K562 (cell line): Measurements from ENCODE around the gene OCIAD2. TPM values are rescaled to one million over a fixed set of nuclear protein-coding genes. Genes with fewer than 3 reads are reported as not detected.
A peak's percentile ranks its signal among the peaks of the same experiment; 100 is the strongest.

Source experiments
- ATAC-seq: fragments of 200-7000 bp; cut with Tn5 transposase; 3 replicates; pipeline ENCODE4 v1.9.1; 2020; ENCODE audit warnings: moderate library complexity
- BruUV-seq: library from RNA; stranded (reverse); fragments of 400-500 nt; replicated peaks from 2 replicates; lab custom pipeline; 2021; lab: Mats Ljungman, UMichigan
- CTCF ChIA-PET: fragments of 300-600 bp; formaldehyde crosslinking; extraction: SDS; loops from one replicate; lab custom pipeline; 2021; ENCODE audit warnings: low intra/inter-chr PET ratio; lab: Yijun Ruan, JAX
- POLR2A ChIA-PET: fragments of 300-600, 350-650 bp; sonication (Branson Sonifier 250); formaldehyde crosslinking; extraction: SDS; loops from one replicate; lab custom pipeline; 2021; ENCODE audit warnings: antibody characterized with exemption, inconsistent platforms; lab: Yijun Ruan, JAX
- DNase-seq, 4 experiments: peaks; one replicate each; pipeline versions ENCODE4 v3.0.0 to v3.0.0-alpha.2; 2011 to 2018; ENCODE audit warnings: low spot score in 3 of 4, mixed read lengths in 3 of 4; ENCODE audit errors: extremely low read depth in 1 of 4
- FAIRE-seq: peaks from 2 replicates; lab custom pipeline; 2011; peaks lifted over from hg19 to GRCh38; lab: Jason Lieb, UNC
- H2AFZ ChIP-seq: 2 replicates; pipeline ENCODE4 v1.6.0; 2011; ENCODE audit warnings: low read depth, low read length, control low read depth, inconsistent platforms
- H3K27ac ChIP-seq: fragments of 200-600 bp; 3 replicates; pipeline ENCODE4 v1.8.0; 2011; ENCODE audit warnings: low read depth, mild to moderate bottlenecking, control low read depth, inconsistent platforms, low read length, moderate library complexity, mixed read lengths; ENCODE audit errors: extremely low read depth
- H3K27me3 ChIP-seq, 2 experiments: fragments of 300-600 bp in 1 of 2; 2 replicates in 1 of 2; 3 replicates in 1 of 2; pipeline versions ENCODE4 v1.6.0 to v1.8.0; 2011; ENCODE audit warnings: inconsistent platforms in 2 of 2, low read length in 2 of 2, mild to moderate bottlenecking in 1 of 2, mixed read lengths in 1 of 2, moderate library complexity in 1 of 2; ENCODE audit not compliant: control insufficient read depth in 2 of 2, insufficient read depth in 2 of 2
- H3K36me3 ChIP-seq: fragments of 300-600 bp; 3 replicates; pipeline ENCODE4 v1.8.0; 2011; ENCODE audit warnings: mild to moderate bottlenecking, low read length, inconsistent platforms; ENCODE audit not compliant: control insufficient read depth, insufficient read depth
- H3K4me1 ChIP-seq, 2 experiments: fragments of 200-600 bp in 1 of 2; replicated peaks in 1 of 2; 2 replicates in 1 of 2; 3 replicates in 1 of 2; pipeline versions ENCODE4 v1.5.1 to v1.8.0; 2011; ENCODE audit warnings: inconsistent platforms in 2 of 2, low read length in 2 of 2, mild to moderate bottlenecking in 1 of 2, mixed read lengths in 1 of 2, moderate library complexity in 1 of 2; ENCODE audit not compliant: control insufficient read depth in 2 of 2, insufficient read depth in 2 of 2
- H3K4me2 ChIP-seq: 2 replicates; pipeline ENCODE4 v1.6.1; 2011; ENCODE audit warnings: low read length, control low read depth, inconsistent platforms, mixed read lengths; ENCODE audit not compliant: insufficient read depth
- H3K4me3 ChIP-seq: fragments of 200-600 bp; sonication (generic), shearing (Covaris generic); 2 replicates; pipeline ENCODE4 v1.5.1; 2016; ENCODE audit warnings: control low read depth, inconsistent platforms
- H3K79me2 ChIP-seq: fragments of 200-600 bp; 3 replicates; pipeline ENCODE4 v1.8.0; 2011; ENCODE audit warnings: low read length, inconsistent platforms; ENCODE audit not compliant: control insufficient read depth, insufficient read depth
- H3K9ac ChIP-seq, 2 experiments: 2 replicates each; pipeline versions ENCODE4 v1.6.0 to v1.6.1; 2011; ENCODE audit warnings: low read depth in 2 of 2, low read length in 2 of 2, control low read depth in 1 of 2, inconsistent platforms in 1 of 2, mild to moderate bottlenecking in 1 of 2, mixed read lengths in 1 of 2; ENCODE audit not compliant: insufficient read depth in 1 of 2
- H3K9me1 ChIP-seq: one replicate; pipeline ENCODE4 v1.6.0; 2011; ENCODE audit warnings: inconsistent platforms, mild to moderate bottlenecking, low read length, moderate library complexity; ENCODE audit not compliant: control insufficient read depth, insufficient read depth
- H3K9me3 ChIP-seq: replicated peaks from 2 replicates; pipeline ENCODE4 v1.5.1; 2011; ENCODE audit warnings: low read depth, low read length, inconsistent platforms; ENCODE audit not compliant: control insufficient read depth, insufficient read depth
- H4K20me1 ChIP-seq: replicated peaks from 2 replicates; pipeline ENCODE4 v1.6.1; 2011; ENCODE audit warnings: low read length, inconsistent platforms, mixed read lengths; ENCODE audit not compliant: control insufficient read depth, insufficient read depth
- C11orf30 ChIP-seq: fragments of 450-650 bp; IDR thresholded peaks from 2 replicates; pipeline ENCODE4 v1.6.1; 2016; ENCODE audit warnings: low read depth, mild to moderate bottlenecking
- DDX20 ChIP-seq: fragments of 450-650 bp; IDR thresholded peaks from 2 replicates; pipeline ENCODE4 v1.6.1; 2016; ENCODE audit warnings: missing genetic modification characterization, low read depth, mild to moderate bottlenecking, missing compliant biosample characterization, moderate library complexity
- EGR1 ChIP-seq: fragments of 450-650 bp; conservative IDR thresholded peaks from 2 replicates; pipeline ENCODE4 v1.6.1; 2017; ENCODE audit warnings: mild to moderate bottlenecking
- EHMT2 ChIP-seq: fragments of 450-650 bp; IDR thresholded peaks from 2 replicates; pipeline ENCODE4 v1.6.1; 2018; ENCODE audit warnings: antibody characterized with exemption
- GABPA ChIP-seq: fragments of 200-800 bp; sonication (Bioruptor generic); conservative IDR thresholded peaks from 2 replicates; pipeline ENCODE4 v1.6.1; 2016; ENCODE audit warnings: low read depth, missing genetic modification characterization, missing compliant biosample characterization
- GATAD2B ChIP-seq: fragments of 450-650 bp; IDR thresholded peaks from 2 replicates; pipeline ENCODE4 v1.6.1; 2017; ENCODE audit warnings: mild to moderate bottlenecking, borderline replicate concordance
- HDAC3 ChIP-seq: fragments of 450-650 bp; IDR thresholded peaks from 2 replicates; pipeline ENCODE4 v1.6.1; 2018; ENCODE audit warnings: borderline replicate concordance, mild to moderate bottlenecking, moderate library complexity; ENCODE audit not compliant: partially characterized antibody
- IRF1 ChIP-seq: sonication (generic); formaldehyde crosslinking; IDR thresholded peaks from 2 replicates; pipeline ENCODE4 v1.8.0; 2022; ENCODE audit warnings: missing genetic modification reagents, mild to moderate bottlenecking, borderline replicate concordance
- LCOR ChIP-seq: sonication (generic); formaldehyde crosslinking; IDR thresholded peaks from 2 replicates; pipeline ENCODE4 v1.8.0; 2022; ENCODE audit warnings: mild to moderate bottlenecking, missing genetic modification reagents
- MAFF ChIP-seq: IDR thresholded peaks from 2 replicates; pipeline ENCODE4 v1.6.1; 2012; ENCODE audit warnings: low read length, improper control_type of control experiment
- MAFG ChIP-seq: fragments of 450-650 bp; conservative IDR thresholded peaks from 2 replicates; pipeline ENCODE4 v1.6.1; 2016; ENCODE audit warnings: missing genetic modification characterization, missing compliant biosample characterization
- MAFK ChIP-seq: IDR thresholded peaks from 2 replicates; pipeline ENCODE4 v1.6.1; 2011; ENCODE audit warnings: low read length, improper control_type of control experiment
- MYBL2 ChIP-seq, 2 experiments: fragments of 450-650 bp in 1 of 2; sonication (generic) in 1 of 2; formaldehyde crosslinking in 1 of 2; IDR thresholded peaks; 2 replicates each; pipeline versions ENCODE4 v1.6.1 to v1.8.1; 2017 to 2022; ENCODE audit warnings: borderline replicate concordance in 1 of 2, inconsistent platforms in 1 of 2, low read depth in 1 of 2, mild to moderate bottlenecking in 1 of 2, missing genetic modification reagents in 1 of 2, moderate library complexity in 1 of 2
- NBN ChIP-seq: fragments of 450-650 bp; IDR thresholded peaks from 2 replicates; pipeline ENCODE4 v1.6.1; 2016; ENCODE audit warnings: low read depth, mild to moderate bottlenecking
- NONO ChIP-seq, 2 experiments: fragments of 200-400 bp in 1 of 2; fragments of 450-650 bp in 1 of 2; formaldehyde crosslinking in 1 of 2; IDR thresholded peaks; 2 replicates each; pipeline ENCODE4 v1.6.1; 2017; ENCODE audit warnings: low read depth in 2 of 2, mild to moderate bottlenecking in 2 of 2, moderate library complexity in 2 of 2, low read length in 1 of 2
- NR2F6 ChIP-seq: fragments of 450-650 bp; formaldehyde crosslinking; IDR thresholded peaks from 2 replicates; pipeline ENCODE4 v1.4.0; 2020; ENCODE audit warnings: mild to moderate bottlenecking
- POLR3A ChIP-seq: IDR thresholded peaks from 2 replicates; pipeline ENCODE4 v1.6.1; 2011; ENCODE audit warnings: borderline replicate concordance, mild to moderate bottlenecking, moderate library complexity; ENCODE audit not compliant: insufficient read length, insufficient read depth; ENCODE audit errors: extremely low read depth
- STAG1 ChIP-seq: sonication (generic); formaldehyde crosslinking; IDR thresholded peaks from 2 replicates; pipeline ENCODE4 v1.5.0; 2020; ENCODE audit warnings: missing genetic modification reagents, borderline replicate concordance
- ZNF316 ChIP-seq: fragments of 450-650 bp; IDR thresholded peaks from 2 replicates; pipeline ENCODE4 v1.6.1; 2016
- WGBS: fragments of 100-300 bp; shearing (Covaris generic); methylation state at CpG from one replicate; pipeline ENCODE4 v1.1.6; 2016; ENCODE audit warnings: low coverage, mixed read lengths; ENCODE audit not compliant: insufficient coverage; ENCODE audit errors: missing lambda C conversion rate; 5-methylcytosine and 5-hydroxymethylcytosine counted together
- in situ Hi-C: fragments of 300-500 bp; cut with MboI; formaldehyde crosslinking; loops from 4 replicates; pipeline ENCODE4 v1.15.0; 2018; ENCODE audit warnings: inconsistent platforms, mixed read lengths
- intact Hi-C: fragments of 100-400 bp; cut with micrococcal nuclease; formaldehyde crosslinking; loops from 2 replicates; pipeline ENCODE4 v1.14.2; 2022
- polyA plus RNA-seq, 8 experiments: library from polyadenylated mRNA; depleted of rRNA in 4 of 8; stranded (reverse) in 5 of 8; unstranded in 3 of 8; fragments of >200 nt; fragmentation: Nextera tagmentation in 2 of 8; fragmentation: Illumina TruSeq in 1 of 8; extraction: Ambion mirVana in 2 of 8; extraction: Trizol in 1 of 8; gene quantifications; 2 replicates each; pipeline versions ENCODE4 v1.2.1 to v1.2.3, GENCODE V29; 2011 to 2014; ENCODE audit warnings: inconsistent platforms in 1 of 8, missing spikeins in 1 of 8
- total RNA-seq, 7 experiments: library from RNA; depleted of rRNA in 6 of 7; stranded (reverse); fragments of >200 nt in 6 of 7; fragmentation: Illumina TruSeq in 2 of 7; extraction: Trizol in 2 of 7; gene quantifications; 2 replicates each; pipeline versions ENCODE4 v1.2.1 to v1.2.3, GENCODE V29; 2011 to 2021; ENCODE audit warnings: low replicate concordance in 1 of 7

Gene OCIAD2
- total and polyA plus RNA-seq, 9 of the 15 experiments (the other 6 are each of a cell fraction or from before 2014, with no cell fraction given): 0.11 to 0.98 TPM; not detected in 7

GRCh38 chr4:48836658-48837057 is 69.9 kb downstream of the OCIAD2 start:
- ATAC-seq (no peak), DNase-seq (no peak), FAIRE-seq (no peak)
- no peak overlapping the region for H3K9ac ChIP-seq
- H2AFZ ChIP-seq: no peak overlapping the region
- in situ Hi-C loops (no loop called here), intact Hi-C loops (no loop called here)
- no peaks in the 10 kb centered on the region for H3K9me3 ChIP-seq
- H3K4me1 ChIP-seq: no peaks in the 10 kb centered on the region
- no peak overlapping the region for H3K27ac ChIP-seq
- no peaks in the 10 kb centered on the region for H3K9me1 ChIP-seq
- ChIA-PET POLR2A (interaction anchor here (0.7 to 2.8 kb wide), 3 partner anchors 10 to 19 kb away, joined by 3 to 10 read pairs (median 3); no protein-coding TSS in a partner anchor), CTCF (no interaction called here)
- peaks cover 79% of the 10 kb centered on the region for H3K79me2 ChIP-seq
- BruUV-seq: no TSS peak
- no peaks in the 10 kb centered on the region for H3K27me3 ChIP-seq
- TF ChIP-seq STAG1 (CRISPR knock-in tag) (no peak), MYBL2 (IDR thresholded peaks at IDR 0.05; ENCODE audit: low read depth) (no peak), MYBL2 (CRISPR knock-in tag; IDR thresholded peaks at IDR 0.05; ENCODE audit: borderline replicate concordance) (no peak), MAFG (tag) (peak; percentile 71), EGR1 (no peak), ZNF316 (peak; percentile 92), NR2F6 (CRISPR knock-in tag) (no peak), C11orf30 (peak; percentile 76), MAFF (peak; percentile 42; the same call in 1 of the 2 replicates), NONO (IDR thresholded peaks at IDR 0.05; ENCODE audit: low read depth in 2 of 2, low read length in 1 of 2) (no peak), GATAD2B (no peak), DDX20 (no peak), NBN (no peak), LCOR (CRISPR knock-in tag) (no peak), IRF1 (no peak), GABPA (tag) (no peak), HDAC3 (no peak), EHMT2 (no peak), POLR3A (no peak), MAFK (0 out of 2 replicates have a peak, but pooled peaks have one; percentile 16)
- WGBS: 94% methylated on average over 4 of the region's 4 CpGs
- H4K20me1 ChIP-seq: no peaks in the 10 kb centered on the region
- H3K36me3 ChIP-seq: peaks cover 88% of the 10 kb centered on the region
- H3K4me2 ChIP-seq: no peak overlapping the region
- no peak overlapping the region for H3K4me3 ChIP-seq
